VCaP (cell line): ENCODE results near the gene SH3D21.
A peak's percentile ranks its signal among the peaks of the same experiment; 100 is the strongest.

Experiments used
- H3K27ac ChIP-seq: fragments of 450-650 bp; 2 replicates; pipeline ENCODE4 v1.5.1; 2017
- TF ChIP-seq, protein P1 (sequence below): fragments of 450-650 bp; conservative IDR thresholded peaks from 2 replicates; pipeline ENCODE4 v1.5.1; 2017; ENCODE audit warnings: mild to moderate bottlenecking, moderate library complexity

The SH3D21 gene

DNA sequence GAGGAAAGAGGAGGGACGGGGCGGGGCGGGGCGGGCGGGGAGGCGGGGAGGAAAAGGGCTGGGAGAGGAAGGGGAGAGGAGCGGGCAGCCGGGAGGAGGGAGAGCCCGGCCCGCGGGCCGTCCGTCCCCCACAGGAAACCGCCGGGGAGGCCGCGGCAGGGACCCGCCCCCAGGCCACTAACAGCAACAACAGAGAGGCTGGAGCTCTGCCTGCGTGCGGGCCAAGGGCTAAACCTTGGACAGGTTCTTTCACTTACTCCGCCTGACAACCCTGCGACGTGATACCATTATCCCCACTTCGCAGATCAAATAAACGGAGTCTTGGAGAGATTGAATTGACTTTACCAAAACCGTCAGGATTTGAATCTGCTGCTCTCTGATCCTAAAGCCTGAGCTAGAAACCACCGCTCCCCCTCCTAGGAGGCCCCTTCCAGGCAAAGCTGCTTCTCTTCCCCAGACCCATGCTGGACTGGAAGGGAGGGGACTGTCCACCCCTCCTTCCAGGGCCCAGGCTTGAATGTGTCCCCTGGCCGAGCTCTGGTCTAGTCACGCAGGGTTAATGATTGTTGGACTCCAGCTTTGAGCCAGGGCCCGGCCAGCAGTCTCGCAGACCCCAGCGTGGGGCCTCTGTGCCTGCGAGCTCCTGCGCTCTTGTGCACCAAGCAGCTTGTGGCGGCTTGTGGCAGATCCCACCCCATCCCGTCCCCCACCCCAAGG is 17.6 kb downstream of the SH3D21 start, which contains the start of gene EVA1B:
EVA1B (minus strand) TSS at position 10 of the 717 bp plus-strand sequence. CDS start 608 bp downstream, outside the sequence.
- H3K27ac ChIP-seq: peak within 1 kb of the TSS; percentile 70
- TF ChIP-seq, protein P1, sequence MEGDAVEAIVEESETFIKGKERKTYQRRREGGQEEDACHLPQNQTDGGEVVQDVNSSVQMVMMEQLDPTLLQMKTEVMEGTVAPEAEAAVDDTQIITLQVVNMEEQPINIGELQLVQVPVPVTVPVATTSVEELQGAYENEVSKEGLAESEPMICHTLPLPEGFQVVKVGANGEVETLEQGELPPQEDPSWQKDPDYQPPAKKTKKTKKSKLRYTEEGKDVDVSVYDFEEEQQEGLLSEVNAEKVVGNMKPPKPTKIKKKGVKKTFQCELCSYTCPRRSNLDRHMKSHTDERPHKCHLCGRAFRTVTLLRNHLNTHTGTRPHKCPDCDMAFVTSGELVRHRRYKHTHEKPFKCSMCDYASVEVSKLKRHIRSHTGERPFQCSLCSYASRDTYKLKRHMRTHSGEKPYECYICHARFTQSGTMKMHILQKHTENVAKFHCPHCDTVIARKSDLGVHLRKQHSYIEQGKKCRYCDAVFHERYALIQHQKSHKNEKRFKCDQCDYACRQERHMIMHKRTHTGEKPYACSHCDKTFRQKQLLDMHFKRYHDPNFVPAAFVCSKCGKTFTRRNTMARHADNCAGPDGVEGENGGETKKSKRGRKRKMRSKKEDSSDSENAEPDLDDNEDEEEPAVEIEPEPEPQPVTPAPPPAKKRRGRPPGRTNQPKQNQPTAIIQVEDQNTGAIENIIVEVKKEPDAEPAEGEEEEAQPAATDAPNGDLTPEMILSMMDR: no peak

DNA sequence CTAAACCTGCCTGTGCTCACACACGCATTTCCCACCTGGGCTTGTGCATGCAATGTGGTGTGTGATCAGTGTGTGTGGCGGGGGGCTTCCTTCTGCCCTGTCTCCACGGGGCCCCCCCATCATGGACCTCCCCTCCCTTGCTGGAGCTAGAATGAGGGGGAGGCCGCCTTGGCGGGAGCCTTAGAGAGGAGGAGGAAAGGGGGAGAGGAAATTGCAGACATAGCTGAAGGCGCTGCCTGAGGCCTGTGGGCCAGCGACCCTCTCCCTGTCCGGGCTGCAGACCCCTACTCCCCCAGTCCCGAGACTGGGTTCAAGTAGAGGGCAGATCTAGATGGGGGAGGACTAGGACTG is 18.2 kb downstream of the SH3D21 start:
- TF ChIP-seq, protein P1: no peak
- H3K27ac ChIP-seq: peak overlapping the region; percentile 70

DNA sequence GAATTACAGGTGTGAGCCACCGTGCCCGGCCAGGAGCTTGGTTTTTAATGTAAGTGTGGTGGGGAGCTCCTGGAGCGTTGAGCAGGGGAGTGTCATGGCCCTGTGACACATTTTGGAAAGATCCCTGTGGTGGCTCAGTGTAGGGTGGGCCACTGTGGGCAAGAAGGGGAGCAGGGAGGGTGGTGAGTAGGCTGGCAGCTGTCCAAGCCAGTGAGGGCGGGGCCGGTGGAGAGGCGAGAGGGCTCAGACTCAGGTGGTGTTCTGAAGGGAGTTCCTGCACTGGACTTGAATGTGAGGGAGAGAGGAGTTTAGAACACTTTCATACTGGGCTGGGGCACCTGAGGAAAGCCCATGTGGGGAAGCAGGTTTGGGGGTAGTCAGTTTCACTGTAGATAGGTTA is 20.3 kb downstream of the SH3D21 start:
- TF ChIP-seq, protein P1: no peak
- no peak overlapping the region for H3K27ac ChIP-seq

DNA sequence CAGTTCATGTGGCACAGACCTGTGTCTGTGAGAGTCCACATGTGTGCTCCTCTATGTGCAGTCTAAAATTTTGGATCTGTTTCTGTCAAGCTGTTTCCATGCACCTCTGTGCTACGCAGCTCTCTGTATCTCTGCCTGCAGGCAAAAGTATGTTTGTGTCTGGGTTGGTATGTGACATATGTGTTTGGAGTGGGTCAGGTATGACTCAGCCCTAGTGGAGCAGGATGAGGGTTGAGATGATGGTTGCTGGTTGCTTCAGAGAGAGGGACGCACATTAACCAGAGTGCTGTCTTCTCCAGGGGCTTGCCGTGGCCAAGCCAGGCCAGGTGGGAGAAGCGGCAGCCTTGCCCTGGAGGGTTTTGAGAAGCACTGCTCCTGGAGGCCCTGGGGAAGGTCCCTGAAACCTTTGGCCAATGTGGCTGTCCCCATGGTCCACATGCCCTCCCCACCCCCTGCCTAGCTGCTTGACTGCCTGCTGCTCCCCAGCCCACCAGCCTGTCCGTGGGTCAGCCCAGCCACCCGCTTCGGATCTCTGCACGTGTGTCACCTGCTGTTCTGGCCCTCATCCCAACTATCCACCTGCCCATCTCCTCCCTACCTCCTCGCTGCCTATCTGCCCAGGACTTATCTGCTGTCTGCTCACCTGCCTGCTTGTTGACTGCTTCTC is 21.4 kb downstream of the SH3D21 start:
- no peak overlapping the region for H3K27ac ChIP-seq
- TF ChIP-seq, protein P1: no peak

DNA sequence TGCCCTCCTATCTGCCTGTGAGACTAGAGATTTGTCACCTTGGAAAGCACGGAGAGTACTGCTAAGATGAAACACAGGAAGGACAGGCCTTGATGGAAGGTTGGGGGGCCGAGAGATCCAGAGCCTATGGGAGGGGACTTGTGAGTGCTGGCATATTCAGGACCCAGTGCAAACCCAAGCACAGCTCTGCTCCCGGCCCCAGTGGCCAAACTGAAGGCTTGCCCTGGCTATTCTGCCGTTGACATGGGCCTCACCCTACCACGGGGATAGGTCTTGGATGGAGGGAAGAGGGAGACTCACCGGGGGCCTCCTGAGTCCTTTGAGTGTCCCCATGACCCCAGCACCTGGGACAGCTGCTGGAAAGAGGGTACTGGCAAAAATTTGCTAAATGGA is 21.9 kb downstream of the SH3D21 start:
- TF ChIP-seq, protein P1: no peak
- H3K27ac ChIP-seq: no peak overlapping the region

DNA sequence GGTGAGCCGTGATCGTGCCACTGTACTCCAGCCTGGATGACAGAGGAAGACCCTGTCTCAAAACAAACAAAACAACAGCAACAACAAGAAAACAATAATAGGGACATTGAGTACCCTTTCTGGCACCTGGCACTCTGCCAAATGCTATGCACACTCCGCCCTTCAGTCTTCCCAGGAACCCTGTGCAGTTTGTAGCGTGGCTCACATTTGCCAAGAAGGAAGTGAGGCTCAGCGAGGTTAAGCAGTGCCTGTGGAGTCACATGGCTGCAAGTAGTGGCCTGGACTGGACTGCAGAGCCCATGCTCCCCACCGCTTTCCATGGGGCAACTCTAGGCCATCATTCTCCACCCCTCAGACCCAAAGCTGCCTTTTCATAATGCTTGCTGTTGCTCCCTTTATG is 22.5 kb downstream of the SH3D21 start:
- TF ChIP-seq, protein P1: no peak
- H3K27ac ChIP-seq: no peak overlapping the region; the same call in 1 of the 2 replicates

DNA sequence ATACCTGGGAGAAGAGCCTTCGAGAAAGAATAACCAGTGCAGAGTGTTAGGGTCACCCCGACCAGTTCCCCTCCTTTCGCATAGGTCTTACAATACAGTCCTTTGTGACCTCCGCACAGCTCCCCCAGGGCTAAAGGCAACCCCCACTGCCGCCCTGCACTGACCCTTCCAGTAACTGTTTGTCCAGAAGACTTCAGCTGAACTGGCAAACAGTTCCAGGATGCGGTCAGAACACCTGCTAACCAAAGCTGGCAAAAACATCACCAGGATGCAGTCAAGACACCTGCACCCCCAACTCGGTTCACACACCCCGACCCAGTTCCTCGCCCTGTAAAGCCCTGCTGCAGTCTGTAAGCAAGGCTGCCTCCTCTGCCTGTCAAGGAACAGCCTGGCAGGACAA is 23.6 kb downstream of the SH3D21 start:
- no peak overlapping the region for H3K27ac ChIP-seq
- TF ChIP-seq, protein P1: no peak
